22Rv1 (cell line): ENCODE results near the gene SKOR1.

Experiments
- H3K27ac ChIP-seq: fragments of 450-650 bp; 2 replicates; pipeline ENCODE4 v1.5.1; 2017
- ZFX ChIP-seq: fragments of 450-650 bp; IDR thresholded peaks from 2 replicates; pipeline ENCODE4 v1.6.1; 2017; ENCODE audit warnings: antibody characterized with exemption, borderline replicate concordance
- TF ChIP-seq, protein P1 (sequence below): fragments of 450-650 bp; IDR thresholded peaks from 2 replicates; pipeline ENCODE4 v1.5.1; 2017; ENCODE audit warnings: mild to moderate bottlenecking

SKOR1 gene

DNA sequence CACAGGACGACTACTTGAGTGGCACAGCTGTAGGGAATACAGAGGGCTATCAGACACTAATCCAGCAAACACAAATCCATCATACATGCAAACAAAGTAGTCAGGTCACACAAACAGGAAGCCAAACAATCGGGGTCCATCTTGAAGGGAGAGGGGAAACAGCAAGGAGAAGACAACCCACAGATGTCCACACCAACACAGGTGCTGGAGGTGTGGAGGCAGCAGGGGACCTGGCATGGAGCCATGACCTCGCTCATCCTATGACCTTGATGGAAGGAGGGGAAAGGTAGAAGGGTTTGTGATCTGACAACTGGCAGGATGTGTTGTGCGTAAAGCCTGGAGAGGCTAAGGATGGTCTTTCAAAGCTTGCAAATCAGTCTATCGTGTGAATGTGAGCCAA is 39.9 kb upstream of the SKOR1 start:
- H3K27ac ChIP-seq, result no peak overlapping the region
- TF ChIP-seq ZFX, result no peak
- TF ChIP-seq, protein P1, sequence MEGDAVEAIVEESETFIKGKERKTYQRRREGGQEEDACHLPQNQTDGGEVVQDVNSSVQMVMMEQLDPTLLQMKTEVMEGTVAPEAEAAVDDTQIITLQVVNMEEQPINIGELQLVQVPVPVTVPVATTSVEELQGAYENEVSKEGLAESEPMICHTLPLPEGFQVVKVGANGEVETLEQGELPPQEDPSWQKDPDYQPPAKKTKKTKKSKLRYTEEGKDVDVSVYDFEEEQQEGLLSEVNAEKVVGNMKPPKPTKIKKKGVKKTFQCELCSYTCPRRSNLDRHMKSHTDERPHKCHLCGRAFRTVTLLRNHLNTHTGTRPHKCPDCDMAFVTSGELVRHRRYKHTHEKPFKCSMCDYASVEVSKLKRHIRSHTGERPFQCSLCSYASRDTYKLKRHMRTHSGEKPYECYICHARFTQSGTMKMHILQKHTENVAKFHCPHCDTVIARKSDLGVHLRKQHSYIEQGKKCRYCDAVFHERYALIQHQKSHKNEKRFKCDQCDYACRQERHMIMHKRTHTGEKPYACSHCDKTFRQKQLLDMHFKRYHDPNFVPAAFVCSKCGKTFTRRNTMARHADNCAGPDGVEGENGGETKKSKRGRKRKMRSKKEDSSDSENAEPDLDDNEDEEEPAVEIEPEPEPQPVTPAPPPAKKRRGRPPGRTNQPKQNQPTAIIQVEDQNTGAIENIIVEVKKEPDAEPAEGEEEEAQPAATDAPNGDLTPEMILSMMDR, result no peak

DNA sequence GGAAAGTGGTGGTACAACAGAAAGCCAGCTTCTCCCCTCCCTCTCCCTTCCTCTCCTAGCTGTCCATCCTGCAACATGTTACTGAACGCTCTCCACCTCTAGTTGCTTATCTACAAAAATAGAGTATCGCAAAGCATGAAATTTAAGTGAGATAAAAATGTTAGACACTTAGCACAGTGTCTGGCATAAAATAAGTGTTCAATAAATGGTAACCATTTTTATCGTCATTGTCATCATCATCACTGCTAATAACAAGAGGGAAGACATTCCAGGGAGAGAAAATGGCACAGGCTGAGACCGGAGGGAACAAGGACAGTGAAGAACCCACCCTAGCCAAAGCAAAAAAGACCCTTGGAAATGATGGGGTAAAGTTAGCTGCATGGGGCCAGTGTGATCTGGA is 38.7 kb upstream of the SKOR1 start:
- no peak overlapping the region for H3K27ac ChIP-seq

DNA sequence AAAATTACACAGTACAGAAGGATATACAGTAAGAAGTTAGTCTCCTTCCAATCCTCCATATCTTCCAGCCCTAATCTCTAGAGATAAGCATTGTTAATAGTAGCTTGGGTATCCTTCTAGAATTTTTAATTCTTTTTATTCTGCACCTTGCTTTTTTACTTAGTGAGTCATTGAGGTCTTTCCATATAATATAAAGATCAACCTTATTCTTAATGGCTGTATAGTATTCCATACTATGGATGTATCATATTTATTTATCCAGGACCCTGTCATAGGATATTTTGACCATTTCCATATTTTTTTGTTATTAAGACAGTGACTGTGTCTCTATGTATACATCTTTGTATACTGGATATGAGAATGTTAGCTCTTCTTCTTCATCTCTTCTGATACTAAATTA is 36.3 kb upstream of the SKOR1 start:
- TF ChIP-seq, protein P1, result no peak
- no peak overlapping the region for H3K27ac ChIP-seq

More for the DNA sequence above, 38.7 kb upstream of the SKOR1 start:
- TF ChIP-seq ZFX, result no peak
- TF ChIP-seq, protein P1, result no peak

DNA sequence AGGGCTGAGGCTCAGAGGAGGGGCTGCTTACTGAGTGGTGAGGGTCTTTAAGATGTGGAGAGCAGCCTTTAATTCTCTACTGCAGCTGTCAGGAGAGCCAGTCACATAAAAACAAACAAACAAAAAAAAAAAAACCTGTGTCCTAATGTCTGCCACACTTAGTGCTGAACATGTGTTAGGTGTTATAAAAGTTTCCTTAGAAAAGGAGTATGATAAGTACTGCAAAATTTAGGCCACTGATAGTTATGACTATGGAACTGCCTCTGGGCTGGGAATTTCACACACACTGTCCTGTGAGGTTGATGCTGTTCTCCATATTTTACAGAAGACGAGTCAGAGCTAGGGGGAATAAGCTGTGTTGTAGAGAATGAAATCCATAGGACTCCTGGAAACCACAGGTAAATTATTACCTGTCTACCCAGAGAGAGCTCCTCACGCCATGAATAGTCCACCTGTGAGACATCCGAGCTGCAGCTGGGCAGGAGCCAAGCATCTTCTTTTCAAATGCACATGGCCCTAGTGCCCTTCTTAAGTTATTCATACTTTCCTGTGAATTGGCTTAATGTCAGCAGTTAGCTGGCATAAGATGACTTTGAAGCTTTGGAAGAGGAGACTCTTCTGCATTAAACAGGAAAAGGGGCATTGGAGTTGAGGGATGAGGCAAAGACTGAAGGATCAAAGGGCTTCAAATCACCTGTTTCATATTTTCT is 34.5 kb upstream of the SKOR1 start:
- no peak for TF ChIP-seq ZFX
- TF ChIP-seq, protein P1, result no peak
- H3K27ac ChIP-seq, result no peak overlapping the region

DNA sequence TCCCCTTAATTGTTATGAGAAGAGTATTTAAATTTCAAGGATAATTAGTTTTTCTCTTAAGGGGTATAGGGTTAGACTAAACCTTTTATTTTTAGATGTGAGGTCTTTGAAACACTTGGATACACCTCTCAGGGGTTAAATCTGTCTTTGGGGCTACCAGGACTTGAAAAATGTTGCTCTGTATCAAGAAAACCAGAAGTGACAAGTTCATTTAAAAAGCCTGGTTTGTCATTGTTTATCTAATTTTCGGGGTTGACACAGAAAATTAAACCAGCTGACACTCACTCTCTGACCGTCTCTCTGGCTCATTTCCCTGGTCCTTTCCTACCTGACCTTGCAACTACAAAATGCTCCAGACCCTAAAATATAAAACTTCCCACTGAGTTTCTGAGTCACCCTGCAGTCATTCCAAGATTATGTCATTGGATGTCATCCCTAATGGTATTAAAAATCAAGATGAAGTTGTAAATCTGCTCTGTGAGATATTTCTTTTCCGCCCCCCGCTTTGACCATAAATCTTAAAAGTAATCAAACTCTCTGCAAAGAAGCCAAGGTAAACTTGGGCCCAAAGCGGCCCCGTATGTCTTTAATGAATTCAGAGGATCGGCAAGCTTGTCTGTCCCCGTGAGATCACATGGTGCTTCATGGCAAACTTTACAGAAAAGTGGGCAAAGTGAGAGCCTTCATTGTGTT is 32.9 kb upstream of the SKOR1 start:
- no peak overlapping the region for H3K27ac ChIP-seq
- TF ChIP-seq, protein P1, result no peak
- no peak for TF ChIP-seq ZFX

DNA sequence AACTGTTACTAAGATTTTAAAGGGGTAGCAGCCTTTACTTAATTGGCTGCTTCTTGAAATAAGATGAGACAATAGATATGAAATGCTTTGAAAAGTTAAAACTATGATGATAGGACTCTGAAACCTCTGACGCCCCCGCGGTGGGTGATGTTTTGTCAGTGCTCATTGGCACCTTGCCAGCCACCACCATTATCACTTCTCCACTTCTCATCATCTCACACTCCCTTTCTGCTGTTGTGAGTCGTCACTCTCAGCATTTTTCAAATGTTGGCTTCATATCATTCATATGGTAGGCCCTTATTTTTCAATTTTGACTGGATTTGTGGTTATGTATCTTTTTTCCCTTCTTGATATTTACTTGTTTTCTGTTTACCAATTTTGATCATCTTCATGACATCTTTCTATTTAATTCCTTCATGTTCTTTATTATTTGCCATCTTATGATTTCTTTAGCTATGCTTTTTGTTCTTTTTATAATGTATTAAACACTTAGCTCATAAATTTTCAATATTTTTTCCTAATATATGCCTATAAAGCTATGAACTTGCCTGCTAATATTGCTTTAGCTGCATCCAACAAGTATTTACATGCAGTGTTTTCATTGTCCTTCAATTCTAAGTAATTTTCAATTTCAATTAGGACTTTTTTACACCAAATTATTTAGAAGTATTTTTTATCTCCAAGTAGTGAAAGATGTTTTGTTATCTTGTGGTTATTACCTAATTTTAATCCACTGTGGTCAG is 30.3 kb upstream of the SKOR1 start:
- H3K27ac ChIP-seq, result no peak overlapping the region
- TF ChIP-seq ZFX, result no peak
- TF ChIP-seq, protein P1, result no peak
